Fibroblast of skin of right biceps (primary cell): ENCODE data around the gene CAMTA1.

Experiments used
- DNase-seq: peaks from one replicate; pipeline ENCODE4 v3.0.0-alpha.2; 2013

Gene CAMTA1

GRCh38 chr1:7745783-7746182 lies 960.5 kb downstream of the CAMTA1 start:
- DNase-seq: no peak

- DNase-seq: no peak
These were observed 962.4 kb downstream of the CAMTA1 start for GRCh38 chr1:7747605-7748004.

- no peak for DNase-seq
These were observed 963.9 kb downstream of the CAMTA1 start for GRCh38 chr1:7749126-7749525.

GRCh38 chr1:7751174-7751573 lies 965.9 kb downstream of the CAMTA1 start:
- DNase-seq: no peak

- DNase-seq: peak; percentile 67
These were observed 967.5 kb downstream of the CAMTA1 start for GRCh38 chr1:7752512-7753417.

GRCh38 chr1:7753641-7754040 lies 968.4 kb downstream of the CAMTA1 start:
- no peak for DNase-seq

- no peak for DNase-seq
These were observed 969.0 kb downstream of the CAMTA1 start for GRCh38 chr1:7754234-7754633.

GRCh38 chr1:7755448-7755847 lies 970.2 kb downstream of the CAMTA1 start:
- DNase-seq: no peak

GRCh38 chr1:7760245-7760644 lies 975.0 kb downstream of the CAMTA1 start:
- peak; percentile 5 for DNase-seq

GRCh38 chr1:7761103-7761502 lies 975.8 kb downstream of the CAMTA1 start:
- DNase-seq: no peak

GRCh38 chr1:7767176-7767575 lies 981.9 kb downstream of the CAMTA1 start:
- DNase-seq: no peak

GRCh38 chr1:7768583-7768982 lies 983.3 kb downstream of the CAMTA1 start:
- DNase-seq: no peak

GRCh38 chr1:7769673-7770412 lies 984.6 kb downstream of the CAMTA1 start:
- DNase-seq: no peak

GRCh38 chr1:7770669-7770996 lies 985.4 kb downstream of the CAMTA1 start:
- DNase-seq: no peak

GRCh38 chr1:7770997-7771822 lies 986.0 kb downstream of the CAMTA1 start, which contains the start of gene VAMP3:
Gene VAMP3 (plus strand): TSS chr1:7771296. CDS start chr1:7771384, 88 bp downstream.
- peak; percentile 78 for DNase-seq

GRCh38 chr1:7771823-7772299 lies 986.6 kb downstream of the CAMTA1 start:
- DNase-seq: no peak

- DNase-seq: no peak
These were observed 992.3 kb downstream of the CAMTA1 start for GRCh38 chr1:7777591-7777990.

GRCh38 chr1:7778133-7778628 lies 992.9 kb downstream of the CAMTA1 start:
- no peak for DNase-seq

GRCh38 chr1:7780976-7781375 lies 995.7 kb downstream of the CAMTA1 start:
- DNase-seq: no peak

- no peak for DNase-seq
These were observed 996.2 kb downstream of the CAMTA1 start for GRCh38 chr1:7781501-7781900.

- no peak for DNase-seq
These were observed 996.8 kb downstream of the CAMTA1 start for GRCh38 chr1:7781923-7782495.

- DNase-seq: no peak
These were observed 998.0 kb downstream of the CAMTA1 start for GRCh38 chr1:7783178-7783711.
